Calu3 (cell line): ENCODE results near the gene ATP5F1E. TPM values are rescaled to one million over a fixed set of nuclear protein-coding genes. Genes with fewer than 3 reads are reported as not detected.

Experiments used
- BruUV-seq: library from RNA; stranded (reverse); fragments of 400-500 nt; replicated peaks from 2 replicates; lab custom pipeline; 2021; lab: Mats Ljungman, UMichigan
- CTCF ChIA-PET: fragments of 300-600 bp; sonication (Branson Sonifier 250); formaldehyde crosslinking; loops from one replicate; lab custom pipeline; 2022; ENCODE audit warnings: antibody characterized with exemption; lab: Charles Lee
- DNase-seq: peaks from one replicate; pipeline ENCODE4 v3.0.0; 2022
- H3K27ac Mint-ChIP-seq: one replicate; pipeline ENCODE4 v1.8.0; 2022; ENCODE audit warnings: mixed read lengths; ENCODE audit not compliant: unreplicated experiment
- H3K27me3 Mint-ChIP-seq: one replicate; pipeline ENCODE4 v1.8.0; 2022; ENCODE audit warnings: mixed read lengths; ENCODE audit not compliant: unreplicated experiment
- H3K36me3 Mint-ChIP-seq: one replicate; pipeline ENCODE4 v1.8.0; 2022; ENCODE audit warnings: mild to moderate bottlenecking, moderate library complexity, mixed read lengths; ENCODE audit not compliant: insufficient read depth, unreplicated experiment
- H3K4me1 Mint-ChIP-seq: one replicate; pipeline ENCODE4 v1.8.0; 2022; ENCODE audit warnings: mild to moderate bottlenecking, low read depth, mixed read lengths; ENCODE audit not compliant: unreplicated experiment
- H3K4me3 Mint-ChIP-seq: one replicate; pipeline ENCODE4 v1.8.0; 2022; ENCODE audit warnings: mild to moderate bottlenecking, low read depth, moderate library complexity, mixed read lengths; ENCODE audit not compliant: unreplicated experiment
- H3K9me3 Mint-ChIP-seq: one replicate; pipeline ENCODE4 v1.8.0; 2022; ENCODE audit warnings: low read depth, mixed read lengths; ENCODE audit not compliant: unreplicated experiment
- CTCF ChIP-seq: fragments of 200-600 bp; IDR thresholded peaks from one replicate; pipeline ENCODE4 v1.8.0; 2022; ENCODE audit warnings: antibody characterized with exemption; ENCODE audit not compliant: unreplicated experiment
- intact Hi-C: fragments of 100-400 bp; cut with micrococcal nuclease; formaldehyde crosslinking; loops from one replicate; pipeline ENCODE4 v1.10.0; 2022; ENCODE audit not compliant: unreplicated experiment
- total RNA-seq: library from RNA; stranded (reverse); gene quantifications from 2 replicates; pipeline ENCODE4 v1.2.3, GENCODE V29; 2022

ATP5F1E gene
- total RNA-seq, 1 experiment from 2014 or later, result 116 TPM

GRCh38 chr20:58980711-58981627, 51.2 kb downstream of the ATP5F1E start, which contains the start of gene NELFCD:
TSS of gene NELFCD (plus strand) at chr20:58981256. CDS start at chr20:58981310, 54 bp downstream.
- BruUV-seq, result TSS peak; percentile 87
- CTCF ChIA-PET, result interaction anchor here (0.6 to 1.0 kb wide), 2 partner anchors 72 to 1283 kb away, joined by 5 read pairs; no protein-coding TSS in a partner anchor
- TF ChIP-seq CTCF, result no peak
- Mint-ChIP-seq H3K9me3 (peaks cover 2% of the 10 kb centered on the region), H3K4me3 (peak within 1 kb of the TSS; percentile 67), H3K27ac (peak within 1 kb of the TSS; percentile 67), H3K27me3 (no peaks in the 10 kb centered on the region), H3K4me1 (peaks cover 27% of the 10 kb centered on the region), H3K36me3 (peaks cover 39% of the 10 kb centered on the region)
- intact Hi-C loops, result loop anchor here (5.0 kb wide), 2 partner anchors 51 to 89 kb away; partner anchors contain the start of gene ATP5F1E
- peak; percentile 99 for DNase-seq

- CTCF ChIA-PET, result interaction anchor here (1.0 kb wide), 1 partner anchor 30 kb away, joined by 3 read pairs; no protein-coding TSS in a partner anchor
- no peak overlapping the region for H3K4me3 Mint-ChIP-seq
- H3K36me3 Mint-ChIP-seq, result peaks cover 31% of the 10 kb centered on the region
- H3K4me1 Mint-ChIP-seq, result peaks cover 13% of the 10 kb centered on the region
- intact Hi-C loops, result no loop called here
- H3K27ac Mint-ChIP-seq, result no peak overlapping the region
- H3K27me3 Mint-ChIP-seq, result no peaks in the 10 kb centered on the region
- TF ChIP-seq CTCF, result no peak
- peaks cover 2% of the 10 kb centered on the region for H3K9me3 Mint-ChIP-seq
- no peak for DNase-seq
- BruUV-seq, result no TSS peak
Measured at GRCh38 chr20:58978351-58979190, 53.6 kb downstream of the ATP5F1E start.

- Mint-ChIP-seq H3K9me3 (peaks cover 2% of the 10 kb centered on the region), H3K27ac (no peak overlapping the region), H3K36me3 (peaks cover 10% of the 10 kb centered on the region), H3K4me1 (no peaks in the 10 kb centered on the region), H3K4me3 (no peak overlapping the region), H3K27me3 (no peaks in the 10 kb centered on the region)
- no peak for DNase-seq
- BruUV-seq, result no TSS peak
- CTCF ChIA-PET, result no interaction called here
- intact Hi-C loops, result no loop called here
- no peak for TF ChIP-seq CTCF
Measured at GRCh38 chr20:58976061-58976730, 55.9 kb downstream of the ATP5F1E start.

Other genes with a start within 250 kb of the ATP5F1E start
- gene GNAS-AS1, start 181.4 kb downstream of the ATP5F1E start, total RNA-seq, result 0.59 TPM in 1 of 2 replicates, not detected in the other
- 1,324 and 1,410 TPM in 2 replicates for gene GNAS, start 179.6 kb downstream of the ATP5F1E start, total RNA-seq
- gene NELFCD, start 51.1 kb downstream of the ATP5F1E start, total RNA-seq, result 179 and 181 TPM in 2 replicates
- gene CTSZ, start 25.1 kb downstream of the ATP5F1E start, total RNA-seq, result 158 and 183 TPM in 2 replicates
- not detected in 2 replicates for gene TUBB1, start 12.9 kb downstream of the ATP5F1E start, total RNA-seq
- 128 and 136 TPM in 2 replicates for gene PRELID3B, start 10.5 kb upstream of the ATP5F1E start, total RNA-seq
- gene ZNF831, start 131.5 kb upstream of the ATP5F1E start, total RNA-seq, result not detected in 2 replicates